MV-4-11 (cell line): ENCODE measurements around the gene FAM163B.

Source experiments
- DNase-seq: peaks from one replicate; lab custom pipeline; 2025; lab: John Stamatoyannopoulos, UW

The FAM163B gene

DNA sequence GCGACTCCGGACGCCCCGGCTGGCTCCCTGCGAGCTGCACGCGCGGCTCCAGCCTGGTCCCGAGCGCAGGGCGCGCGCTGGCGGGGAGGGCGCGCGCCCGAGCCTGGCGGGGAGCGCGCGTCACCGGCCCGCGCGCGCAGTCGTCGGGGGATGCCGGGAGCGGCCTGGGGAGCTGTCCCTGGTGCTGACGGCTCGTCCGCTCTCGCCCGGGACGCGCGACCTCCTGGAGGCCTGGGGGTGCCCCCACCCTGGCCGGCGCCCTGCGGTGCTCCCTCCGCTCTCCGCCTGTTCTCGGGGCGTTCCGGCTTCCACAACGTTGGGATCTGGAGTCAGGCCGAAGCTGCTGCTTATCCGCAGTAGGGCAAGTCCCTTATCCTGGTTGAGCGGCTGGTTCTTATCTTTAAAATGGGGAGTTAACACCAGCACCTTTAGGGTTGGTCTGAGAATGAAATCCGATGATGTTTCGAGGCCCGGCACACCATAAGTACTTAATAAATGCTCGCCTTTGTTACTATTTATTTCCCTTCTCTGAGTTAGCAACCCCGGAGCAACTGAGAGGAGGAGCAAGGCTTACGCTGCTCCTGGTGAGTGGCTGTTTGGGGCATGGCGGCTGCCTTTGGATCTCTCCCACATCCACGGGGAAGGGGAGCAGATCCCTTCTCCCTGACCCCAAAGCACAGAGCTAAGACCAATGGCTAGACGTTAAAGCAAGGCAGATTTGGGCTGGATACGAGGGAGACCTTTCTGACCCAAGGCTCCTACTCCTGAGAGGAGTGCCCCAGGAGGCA lies at the start of gene FAM163B:
TSS of gene FAM163B (minus strand) at position 79 of the 788 bp plus-strand sequence. CDS start 29,166 bp downstream, outside the sequence.
- no peak for DNase-seq

DNA sequence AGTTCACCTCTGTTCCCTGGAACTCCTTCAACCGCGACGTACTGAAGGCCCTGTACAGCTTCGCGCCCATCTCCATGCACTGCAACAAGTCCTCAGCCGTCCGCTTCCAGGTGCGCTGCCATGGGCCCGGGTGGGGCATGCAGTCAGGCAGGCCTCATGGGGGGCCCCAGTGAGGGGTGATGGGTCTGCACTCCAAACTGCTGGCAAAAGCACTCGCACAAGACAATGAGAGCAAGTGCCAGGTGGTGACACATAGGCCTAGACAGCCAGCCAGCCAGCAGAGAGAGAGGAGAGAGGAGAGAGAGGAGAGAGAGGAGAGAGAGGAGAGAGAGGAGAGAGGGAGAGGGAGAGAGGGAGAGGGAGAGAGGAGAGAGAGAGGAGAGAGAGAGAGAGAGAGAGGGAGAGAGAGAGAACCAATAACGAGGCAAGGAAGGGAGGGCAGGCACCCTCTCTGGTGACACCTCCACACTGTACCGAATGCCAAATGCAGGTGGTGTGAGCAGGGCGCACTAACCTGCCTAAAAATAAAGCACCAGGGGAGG lies 48.0 kb upstream of the FAM163B start:
- DNase-seq: no peak

GRCh38 chr9:133656211-133657119 lies 47.3 kb upstream of the FAM163B start:
- DNase-seq: no peak

DNA sequence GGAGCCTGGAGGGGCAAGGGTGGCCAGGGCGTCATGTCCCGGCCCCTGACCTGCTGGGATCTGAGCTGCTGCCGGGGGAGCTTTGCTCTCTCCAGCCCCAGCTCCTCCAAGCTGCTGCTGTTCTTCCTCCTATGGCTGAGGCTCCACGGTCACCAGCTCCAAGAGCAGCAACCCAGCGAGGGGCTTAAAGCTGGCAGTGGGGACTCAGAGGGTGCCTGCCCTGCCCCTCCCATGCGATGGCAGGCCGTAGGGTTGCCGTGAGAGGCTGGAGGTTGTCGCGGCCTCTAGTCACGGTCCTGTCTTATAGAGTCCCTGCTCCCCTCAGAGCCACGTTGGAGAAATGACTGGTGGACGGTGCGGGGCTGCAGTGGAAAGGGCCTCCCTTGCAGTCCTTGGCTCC lies 46.5 kb upstream of the FAM163B start:
- DNase-seq: no peak

DNA sequence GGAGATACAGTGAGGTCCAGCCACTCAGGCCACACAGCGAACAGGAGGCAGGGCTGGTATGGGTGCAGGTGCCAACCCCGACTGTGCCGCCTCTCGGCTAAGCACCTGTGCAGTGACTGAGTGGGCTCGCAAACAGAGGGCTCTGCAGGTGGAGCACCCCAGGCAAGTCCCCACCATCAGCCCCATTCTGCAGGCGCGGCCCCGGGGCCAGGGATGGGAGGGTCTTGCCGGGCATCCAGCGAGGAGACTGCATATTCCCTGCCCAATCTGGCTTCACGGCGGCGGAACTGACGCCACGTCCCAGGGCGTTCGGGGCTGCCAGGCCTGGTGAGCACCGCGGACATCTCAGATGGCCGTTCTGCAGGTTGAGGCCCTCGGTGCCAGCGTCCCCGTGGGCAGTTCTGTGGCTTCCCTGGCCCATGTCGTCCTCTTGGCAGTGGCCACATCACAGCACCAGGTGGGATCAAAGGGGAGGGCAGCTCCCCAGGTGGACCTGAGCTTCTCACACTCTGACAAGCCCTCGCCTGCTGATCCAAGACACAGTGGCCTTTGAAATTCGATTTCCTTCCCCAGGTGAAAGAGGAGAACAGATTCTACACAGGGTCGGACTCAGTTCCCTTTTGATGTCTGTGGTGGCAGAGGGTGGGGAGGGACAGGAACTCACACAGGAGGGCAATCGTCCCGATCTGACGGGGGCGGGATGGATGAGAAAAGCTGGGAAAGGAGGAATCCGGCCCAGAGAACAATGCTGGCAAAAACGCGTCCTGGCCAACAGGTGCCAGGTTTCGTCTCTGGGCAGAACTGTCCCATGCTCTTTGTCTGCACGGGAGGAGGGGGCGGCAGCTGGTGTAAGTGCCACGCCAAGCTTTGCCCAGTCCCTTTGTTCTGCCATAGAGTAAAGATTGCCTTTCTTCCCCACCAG lies 45.8 kb upstream of the FAM163B start:
- DNase-seq: no peak

DNA sequence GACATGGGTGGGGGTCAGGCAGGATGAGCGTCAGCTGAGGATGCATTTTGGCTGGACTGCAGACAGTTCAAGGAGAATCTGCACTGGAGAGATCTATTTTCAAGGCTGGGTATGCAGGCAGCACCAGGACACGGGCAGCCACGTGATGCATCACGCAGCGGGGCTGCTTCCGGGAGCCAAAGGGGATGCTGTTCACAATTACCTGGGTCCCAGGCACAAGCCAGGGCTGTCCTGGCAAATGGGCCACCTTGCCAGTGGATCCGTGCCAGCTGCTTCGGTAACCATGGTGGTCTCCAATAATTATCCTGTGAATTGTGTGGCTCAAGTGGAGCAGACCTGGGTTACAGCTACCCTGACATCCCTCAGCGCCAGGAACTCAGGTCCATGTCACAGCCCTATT lies 44.4 kb upstream of the FAM163B start:
- DNase-seq: no peak

DNA sequence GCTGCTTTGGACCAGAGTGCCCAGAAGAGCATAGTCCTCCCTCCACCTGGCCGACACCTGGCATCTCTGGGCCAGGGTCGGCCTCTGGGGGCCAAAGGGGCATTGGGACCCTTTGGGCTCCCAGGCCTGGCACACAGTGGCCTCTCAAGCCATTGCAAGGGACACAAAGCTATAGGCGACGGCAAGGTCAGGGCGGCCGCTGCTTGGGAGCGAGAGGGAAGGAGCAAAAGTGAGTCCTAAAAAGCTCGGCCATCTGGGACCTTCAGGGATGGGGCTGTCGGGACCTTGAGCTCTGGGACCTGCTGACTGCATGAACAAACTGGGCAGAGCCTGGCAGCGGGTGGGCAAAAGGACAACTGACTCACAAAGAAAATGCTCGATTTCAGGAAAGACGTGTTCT lies 40.8 kb upstream of the FAM163B start:
- DNase-seq: no peak

DNA sequence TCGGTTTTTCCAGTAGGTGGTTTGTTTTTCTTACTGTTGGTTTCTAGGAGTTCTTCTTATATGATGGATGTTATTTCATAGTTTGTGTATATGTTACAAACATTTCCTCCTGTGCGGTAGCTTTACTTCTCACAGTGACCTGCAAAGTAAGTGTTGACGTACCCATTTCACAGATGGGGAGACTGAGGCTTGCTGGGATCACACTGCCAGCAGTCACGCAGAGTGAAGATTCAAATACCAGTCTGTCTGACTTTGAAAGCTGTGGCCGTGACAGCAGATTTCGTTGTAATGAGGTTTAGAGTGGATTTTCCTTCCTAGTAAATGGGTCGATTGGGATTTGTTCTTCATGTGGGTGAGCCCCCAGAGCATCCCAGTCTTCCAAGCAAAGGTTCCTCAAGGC lies 40.0 kb upstream of the FAM163B start:
- no peak for DNase-seq

DNA sequence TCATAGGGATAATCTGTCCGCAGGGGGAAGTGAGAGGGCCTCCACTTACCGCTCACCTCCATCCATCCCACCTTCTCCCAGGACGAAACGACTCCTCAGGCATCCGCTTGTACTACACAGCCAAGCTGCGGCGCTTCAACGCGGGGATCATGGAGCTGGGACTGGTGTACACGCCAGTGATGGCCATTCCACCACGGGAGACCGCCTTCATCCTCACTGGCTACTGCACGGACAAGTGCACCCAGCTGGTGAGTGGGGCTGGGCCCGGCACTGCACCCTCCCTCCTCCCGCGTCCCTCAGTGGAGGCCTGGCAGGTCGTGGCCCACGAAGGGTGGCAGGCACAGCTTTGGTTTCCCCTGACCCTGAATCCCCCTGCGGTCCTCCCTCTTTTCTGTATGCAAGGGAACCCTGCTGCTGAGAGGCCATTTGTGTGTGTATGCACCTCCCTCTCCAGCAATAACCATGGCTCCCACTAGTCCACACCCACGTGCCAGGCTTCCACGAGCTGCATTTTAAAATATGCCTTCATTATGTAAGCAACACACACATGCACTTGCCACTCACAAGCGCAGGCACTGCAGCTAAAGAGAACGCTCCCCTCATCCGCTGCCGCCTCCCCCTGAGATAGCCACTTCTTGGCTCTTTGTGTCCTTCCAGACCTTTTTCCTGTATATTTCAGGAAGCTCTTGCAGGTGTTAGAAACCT lies 38.7 kb upstream of the FAM163B start:
- DNase-seq: no peak

DNA sequence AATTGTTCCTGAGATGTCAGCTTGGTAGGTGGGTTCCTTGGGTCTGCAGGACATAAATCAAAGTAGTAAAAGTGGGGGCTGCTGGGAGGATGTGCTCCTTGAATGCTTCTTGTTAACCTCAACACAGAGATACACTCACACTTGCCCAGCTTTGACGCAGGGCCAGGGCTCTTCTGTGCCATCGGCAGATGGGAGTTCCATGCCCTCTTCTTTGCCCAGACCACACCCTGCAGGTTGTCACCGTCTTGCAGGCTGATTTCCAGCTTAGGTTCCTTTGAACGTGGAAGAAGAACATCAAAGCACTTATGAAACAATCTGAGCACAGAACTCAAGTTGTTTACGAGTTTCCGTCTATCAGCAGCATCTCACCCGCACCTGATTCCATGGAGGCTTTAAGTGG lies 38.0 kb upstream of the FAM163B start:
- no peak for DNase-seq

DNA sequence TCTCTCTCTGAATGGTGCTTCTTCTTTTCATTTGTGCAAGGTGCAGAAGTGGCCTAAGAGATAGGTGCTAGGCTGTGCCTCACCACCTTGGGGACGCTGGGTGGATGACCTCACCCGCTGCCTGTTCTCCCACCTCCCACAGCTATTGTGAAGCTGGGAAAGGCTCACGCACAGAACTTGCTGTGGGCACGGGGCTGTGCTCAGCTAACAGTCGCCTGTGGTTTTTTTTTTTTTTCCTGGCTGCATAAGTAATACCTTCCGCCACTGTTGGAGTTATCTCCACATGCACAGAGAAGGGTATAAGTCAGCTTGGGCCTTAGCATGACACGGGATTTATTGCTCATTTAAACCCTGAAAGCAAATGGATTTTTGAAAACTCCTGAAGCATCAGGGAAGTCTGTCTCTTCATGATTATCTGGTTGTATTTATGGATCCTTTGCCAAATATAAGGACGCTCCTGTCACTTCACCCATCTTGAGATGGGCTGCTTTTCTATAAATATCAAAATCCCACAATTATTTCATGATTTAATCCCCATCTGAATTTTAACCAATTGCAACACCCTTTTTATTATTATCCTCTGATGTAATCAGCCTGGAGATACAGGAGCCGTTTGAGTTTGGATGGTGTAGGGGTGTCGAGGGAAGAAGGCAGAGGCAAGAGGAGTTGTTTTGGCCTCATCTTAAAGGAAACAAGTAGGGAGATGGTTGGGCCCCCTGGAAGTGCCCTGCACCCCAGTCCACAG lies 36.0 kb upstream of the FAM163B start:
- no peak for DNase-seq

DNA sequence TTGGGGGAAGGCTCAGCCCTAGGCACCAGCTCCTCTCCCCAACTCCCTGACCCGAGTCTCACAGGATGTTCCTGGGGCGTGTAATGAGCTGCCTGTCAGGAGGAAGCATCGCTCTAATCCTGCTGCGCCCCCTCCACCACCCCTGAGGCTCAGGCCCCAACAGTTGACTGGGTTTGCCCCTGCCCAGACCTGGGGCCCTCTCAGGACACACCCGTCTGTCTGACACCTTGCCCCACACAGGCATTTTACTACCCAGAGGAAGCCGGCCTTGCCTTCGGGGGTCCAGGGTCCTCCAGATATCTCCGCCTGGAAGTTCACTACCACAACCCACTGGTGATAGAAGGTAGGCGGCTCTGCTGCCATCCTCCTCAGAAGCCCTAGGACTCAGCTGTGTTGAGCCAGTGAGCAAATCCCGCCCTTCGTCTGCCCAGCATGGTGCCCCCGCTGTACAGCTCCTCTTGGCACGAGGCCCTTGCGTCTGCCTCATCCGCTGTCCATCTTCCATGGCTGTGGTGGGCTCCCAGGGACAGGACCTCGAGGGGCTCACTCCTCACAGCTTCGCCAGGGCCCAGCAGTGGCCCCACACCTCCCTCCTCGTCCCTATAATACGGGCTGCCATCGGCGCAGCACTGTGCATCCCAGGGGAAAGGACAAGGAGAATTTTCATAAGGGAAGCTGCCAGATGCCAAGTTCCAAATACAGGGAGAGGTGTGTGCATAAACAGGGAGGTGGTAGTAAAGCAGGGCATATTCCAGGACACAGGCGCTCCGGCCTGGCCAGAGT lies 35.0 kb upstream of the FAM163B start:
- DNase-seq: no peak

DNA sequence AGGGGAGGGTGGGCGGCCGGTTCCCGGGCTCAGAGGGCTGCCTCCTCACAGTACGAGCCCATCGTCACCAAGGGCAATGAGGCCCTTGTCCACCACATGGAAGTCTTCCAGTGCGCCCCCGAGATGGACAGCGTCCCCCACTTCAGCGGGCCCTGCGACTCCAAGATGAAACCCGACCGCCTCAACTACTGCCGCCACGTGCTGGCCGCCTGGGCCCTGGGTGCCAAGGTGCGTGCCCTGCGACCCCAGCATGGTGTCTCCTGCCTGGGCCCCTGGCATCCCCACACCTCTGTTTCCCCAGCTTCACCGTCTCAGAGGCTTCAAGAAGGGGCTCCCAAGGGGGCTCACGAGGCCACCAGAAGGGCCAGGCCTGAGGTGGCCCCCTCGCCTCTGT lies 34.2 kb upstream of the FAM163B start:
- DNase-seq: no peak

DNA sequence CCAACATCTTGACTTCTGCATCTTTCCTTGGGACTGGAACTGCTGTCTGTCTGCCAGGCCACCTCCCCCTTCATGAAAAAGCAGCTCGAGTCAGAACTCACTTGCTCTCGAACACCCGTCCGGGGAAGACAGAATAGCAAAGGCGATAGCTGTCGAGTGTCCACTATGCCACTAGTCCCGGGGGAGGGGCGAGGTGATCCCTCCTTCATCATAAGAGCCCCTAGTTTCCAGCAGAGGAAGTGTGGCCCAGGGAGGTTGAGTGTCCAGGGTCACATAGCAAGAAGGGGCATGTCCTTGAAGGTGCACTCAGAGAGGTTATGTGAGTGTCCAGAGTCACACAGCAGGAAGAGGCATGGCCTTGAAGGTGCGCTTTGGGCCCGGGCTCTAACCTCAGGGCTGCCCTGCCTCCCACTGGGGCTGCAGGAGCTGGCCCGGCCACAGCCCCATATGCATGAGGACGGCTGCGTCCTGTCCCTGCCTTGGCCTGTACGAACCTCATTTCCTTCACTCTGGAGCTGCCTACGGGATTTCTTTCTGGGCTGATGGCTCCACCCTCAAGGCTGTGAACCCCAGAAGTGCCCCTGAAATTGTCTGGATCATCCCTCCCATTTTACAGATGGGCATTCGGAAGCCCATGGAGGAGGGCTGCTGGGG lies 33.6 kb upstream of the FAM163B start:
- no peak for DNase-seq

GRCh38 chr9:133641861-133642595 lies 32.8 kb upstream of the FAM163B start:
- no peak for DNase-seq

GRCh38 chr9:133641396-133641655 lies 32.1 kb upstream of the FAM163B start:
- DNase-seq: no peak

DNA sequence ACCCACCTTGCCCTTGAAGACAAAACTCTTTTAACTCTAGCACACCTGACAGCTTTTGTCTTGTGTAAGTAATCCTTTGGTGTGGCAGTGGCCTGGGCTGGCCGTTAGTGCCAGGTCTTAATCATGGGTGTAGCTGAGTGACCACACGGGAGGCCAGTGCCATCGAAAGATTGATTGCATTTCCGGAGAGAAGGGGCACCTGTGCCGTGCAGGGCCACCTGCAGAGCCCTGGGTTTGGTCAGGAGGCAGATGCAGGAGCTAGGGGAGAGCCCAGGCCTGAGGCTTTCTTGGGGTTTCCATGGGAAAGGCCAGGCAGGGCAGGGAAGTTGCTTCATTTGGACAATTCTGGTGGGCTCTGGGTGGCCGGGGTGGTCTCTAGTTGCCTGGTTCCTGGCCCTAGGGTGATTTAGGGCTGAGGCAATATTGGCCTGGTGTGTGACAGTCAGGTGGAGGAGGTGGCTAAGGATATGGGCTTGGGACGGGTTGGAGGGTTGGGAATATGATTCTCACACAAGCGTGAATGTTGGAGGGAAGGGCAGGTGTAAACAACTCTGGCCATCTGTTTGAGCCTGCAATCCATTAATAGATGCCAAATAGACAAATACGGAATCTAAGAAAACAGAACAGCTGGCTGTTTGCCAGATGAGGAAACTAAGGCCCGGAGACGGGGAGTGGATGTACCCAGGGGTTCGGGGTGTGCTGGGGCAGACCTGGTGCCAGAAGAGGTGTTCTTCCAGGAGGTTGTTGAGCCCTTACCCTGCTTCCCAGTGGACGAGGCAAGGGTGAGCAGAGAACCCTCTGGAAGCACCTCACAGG lies 31.6 kb upstream of the FAM163B start:
- no peak for DNase-seq

- DNase-seq: no peak
These were observed 31.0 kb upstream of the FAM163B start for GRCh38 chr9:133640160-133640559.
